H1 (cell line): Measurements from ENCODE around the gene DDX47. TPM values are rescaled to one million over a fixed set of nuclear protein-coding genes. Genes with fewer than 3 reads are reported as not detected.
"Not testable (repeated sequence)": the region's sequence is repeated elsewhere in the genome, so short reads cannot be mapped to it uniquely, and the experiment has no call there.

Experiments used
- CTCF ChIA-PET: fragments of 300-600 bp; sonication (Branson Sonifier 250); formaldehyde crosslinking; loops from one replicate; lab custom pipeline; 2021; ENCODE audit not compliant: partially characterized antibody; lab: Charles Lee
- POLR2A ChIA-PET: fragments of 300-600 bp; sonication (Branson Sonifier 250); formaldehyde crosslinking; loops from one replicate; lab custom pipeline; 2021; ENCODE audit warnings: inconsistent platforms; ENCODE audit not compliant: partially characterized antibody; lab: Charles Lee
- DNase-seq, 2 experiments: peaks; one replicate each; pipeline versions ENCODE4 v3.0.0 to v3.0.0-alpha.2; 2010 to 2022; ENCODE audit warnings: low spot score in 2 of 2, low read depth in 1 of 2, mixed read lengths in 1 of 2
- FAIRE-seq: peaks from 2 replicates; lab custom pipeline; 2011; peaks lifted over from hg19 to GRCh38; lab: Jason Lieb, UNC
- H2AFZ ChIP-seq: 2 replicates; pipeline ENCODE4 v1.8.1; 2012; ENCODE audit warnings: low read length, inconsistent platforms
- H2AK5ac ChIP-seq: 2 replicates; pipeline ENCODE4 v1.6.1; 2013; ENCODE audit warnings: low read depth, low read length
- H2BK120ac ChIP-seq: replicated peaks from 2 replicates; pipeline ENCODE3; 2013; ENCODE audit warnings: low read depth, low read length, inconsistent platforms
- H2BK12ac ChIP-seq: 2 replicates; pipeline ENCODE4 v1.6.1; 2013; ENCODE audit warnings: low read depth, low read length
- H2BK15ac ChIP-seq: 2 replicates; pipeline ENCODE4 v1.6.1; 2013; ENCODE audit warnings: low read length
- H2BK20ac ChIP-seq: 2 replicates; pipeline ENCODE4 v1.6.1; 2013; ENCODE audit warnings: low read length
- H2BK5ac ChIP-seq: 2 replicates; pipeline ENCODE4 v1.6.1; 2013; ENCODE audit warnings: low read depth, low read length
- H3K14ac ChIP-seq: 2 replicates; pipeline ENCODE4 v1.6.1; 2013; ENCODE audit warnings: inconsistent platforms; ENCODE audit not compliant: insufficient read length
- H3K18ac ChIP-seq: 2 replicates; pipeline ENCODE4 v1.6.1; 2013; ENCODE audit warnings: low read length; ENCODE audit errors: extremely low read depth
- H3K23ac ChIP-seq: 2 replicates; pipeline ENCODE4 v1.6.1; 2013; ENCODE audit warnings: inconsistent platforms; ENCODE audit not compliant: insufficient read length
- H3K23me2 ChIP-seq: 2 replicates; pipeline ENCODE4 v1.6.1; 2013; ENCODE audit warnings: low read depth, low read length
- H3K27ac ChIP-seq: 2 replicates; pipeline ENCODE4 v1.6.1; 2011; ENCODE audit warnings: low read depth, low read length, inconsistent platforms
- H3K27me3 ChIP-seq, 4 experiments: replicated peaks in 1 of 4; 1 replicate in 1 of 4; 2 replicates in 3 of 4; pipeline versions ENCODE4 v1.6.1 to v1.8.1; 2011 to 2013; ENCODE audit warnings: low read length in 3 of 4, mild to moderate bottlenecking in 3 of 4, inconsistent platforms in 2 of 4, mixed read lengths in 2 of 4, moderate library complexity in 1 of 4; ENCODE audit not compliant: control insufficient read depth in 3 of 4, insufficient read depth in 3 of 4; ENCODE audit errors: extremely low read depth in 1 of 4
- H3K36me3 ChIP-seq, 4 experiments: 2 replicates each; pipeline versions ENCODE4 v1.6.1 to v1.8.1; 2011 to 2013; ENCODE audit warnings: mild to moderate bottlenecking in 4 of 4, low read length in 3 of 4, moderate library complexity in 2 of 4, control low read depth in 1 of 4, inconsistent platforms in 1 of 4; ENCODE audit not compliant: insufficient read depth in 4 of 4, control insufficient read depth in 2 of 4
- H3K4ac ChIP-seq: replicated peaks from 2 replicates; pipeline ENCODE3; 2013; ENCODE audit warnings: low read length, low read depth, mixed read lengths, inconsistent platforms; ENCODE audit not compliant: insufficient read length
- H3K4me1 ChIP-seq, 4 experiments: replicated peaks in 1 of 4; 1 replicate in 1 of 4; 2 replicates in 3 of 4; pipeline versions ENCODE4 v1.6.1 to v1.8.1; 2011 to 2013; ENCODE audit warnings: low read length in 3 of 4, inconsistent platforms in 2 of 4, mixed read lengths in 1 of 4; ENCODE audit not compliant: insufficient read depth in 4 of 4, control insufficient read depth in 3 of 4
- H3K4me2 ChIP-seq, 2 experiments: 2 replicates each; pipeline versions ENCODE4 v1.6.1 to v1.8.1; 2011 to 2013; ENCODE audit warnings: low read depth in 2 of 2, low read length in 2 of 2, control low read depth in 1 of 2, inconsistent platforms in 1 of 2, mild to moderate bottlenecking in 1 of 2; ENCODE audit not compliant: insufficient read depth in 1 of 2
- H3K4me3 ChIP-seq, 4 experiments: fragments of 200-600, 300-600 bp in 1 of 4; sonication (generic), shearing (Covaris generic), sonication (Bioruptor Twin) in 1 of 4; 2 replicates each; pipeline versions ENCODE4 v1.5.1 to v1.8.1; 2011 to 2016; ENCODE audit warnings: low read length in 4 of 4, low read depth in 3 of 4, control low read depth in 2 of 4, inconsistent platforms in 2 of 4, mild to moderate bottlenecking in 2 of 4, mixed read lengths in 1 of 4, moderate library complexity in 1 of 4; ENCODE audit not compliant: insufficient read depth in 2 of 4; ENCODE audit errors: extremely low read depth in 1 of 4
- H3K56ac ChIP-seq: replicated peaks from 2 replicates; pipeline ENCODE3; 2013; ENCODE audit warnings: low read depth, mild to moderate bottlenecking, mixed read lengths, low read length, inconsistent platforms; ENCODE audit not compliant: insufficient read length
- H3K79me1 ChIP-seq: 2 replicates; pipeline ENCODE4 v1.6.1; 2013; ENCODE audit warnings: low read depth, low read length, control low read depth
- H3K79me2 ChIP-seq, 2 experiments: 2 replicates each; pipeline versions ENCODE4 v1.6.1 to v1.8.1; 2012 to 2013; ENCODE audit warnings: low read length in 2 of 2, mild to moderate bottlenecking in 2 of 2, inconsistent platforms in 1 of 2; ENCODE audit not compliant: insufficient read depth in 2 of 2, control insufficient read depth in 1 of 2
- H3K9ac ChIP-seq, 4 experiments: replicated peaks in 1 of 4; 1 replicate in 1 of 4; 2 replicates in 3 of 4; pipeline versions ENCODE4 v1.6.1 to v1.8.1; 2011 to 2013; ENCODE audit warnings: low read depth in 3 of 4, low read length in 3 of 4, control low read depth in 2 of 4, mild to moderate bottlenecking in 2 of 4, moderate library complexity in 2 of 4, inconsistent platforms in 1 of 4; ENCODE audit errors: extremely low read depth in 1 of 4
- H3K9me3 ChIP-seq, 2 experiments: 2 replicates each; pipeline versions ENCODE4 v1.6.1 to v1.8.1; 2012 to 2013; ENCODE audit warnings: mild to moderate bottlenecking in 2 of 2, moderate library complexity in 2 of 2, control low read depth in 1 of 2, inconsistent platforms in 1 of 2, low read depth in 1 of 2, low read length in 1 of 2, mixed read lengths in 1 of 2; ENCODE audit not compliant: insufficient read depth in 2 of 2
- H4K20me1 ChIP-seq, 2 experiments: replicated peaks in 1 of 2; 2 replicates each; pipeline versions ENCODE3 to v1.8.1; 2011 to 2013; ENCODE audit warnings: inconsistent platforms in 2 of 2, low read length in 2 of 2, mild to moderate bottlenecking in 1 of 2; ENCODE audit not compliant: insufficient read depth in 2 of 2, control insufficient read depth in 1 of 2
- H4K5ac ChIP-seq: 2 replicates; pipeline ENCODE4 v1.6.1; 2013; ENCODE audit warnings: low read length, low read depth, mixed read lengths, inconsistent platforms; ENCODE audit not compliant: insufficient read length
- H4K8ac ChIP-seq: 2 replicates; pipeline ENCODE4 v1.8.0; 2013; ENCODE audit warnings: mild to moderate bottlenecking, moderate library complexity, low read length, inconsistent platforms; ENCODE audit not compliant: insufficient read depth; ENCODE audit errors: extremely low read depth
- H4K91ac ChIP-seq: replicated peaks from 2 replicates; pipeline ENCODE3; 2013; ENCODE audit warnings: low read length, mixed read lengths, inconsistent platforms; ENCODE audit not compliant: insufficient read length
- EP300 ChIP-seq, 2 experiments: IDR thresholded peaks; 1 replicate in 1 of 2; 2 replicates in 1 of 2; pipeline ENCODE4 v1.6.1; 2011 to 2012; ENCODE audit warnings: low read depth in 2 of 2, low read length in 2 of 2, mild to moderate bottlenecking in 2 of 2, borderline replicate concordance in 1 of 2, inconsistent platforms in 1 of 2, moderate library complexity in 1 of 2
- KDM5A ChIP-seq: fragments of 200-600 bp; IDR thresholded peaks from 2 replicates; pipeline ENCODE4 v1.7.1; 2012; ENCODE audit warnings: mild to moderate bottlenecking, low read length, inconsistent platforms, mixed read lengths
- SIN3A ChIP-seq, 2 experiments: IDR thresholded peaks in 1 of 2; conservative IDR thresholded peaks in 1 of 2; 2 replicates each; pipeline ENCODE4 v1.6.1; 2011 to 2012; ENCODE audit warnings: low read length in 2 of 2, improper control_type of control experiment in 1 of 2, low read depth in 1 of 2, mild to moderate bottlenecking in 1 of 2
- WGBS, 2 experiments: shearing (Covaris generic) in 1 of 2; methylation state at CpG; one replicate each; pipeline versions ENCODE4 v1.1.6 to v1.1.7; 2013 to 2015; ENCODE audit warnings: low lambda C conversion rate in 2 of 2, mixed read lengths in 2 of 2, inconsistent platforms in 1 of 2, low coverage in 1 of 2, missing lambda C conversion rate in 1 of 2; ENCODE audit not compliant: insufficient replicate concordance in 2 of 2, insufficient coverage in 1 of 2, insufficient read length in 1 of 2; ENCODE audit errors: extremely low coverage in 1 of 2, missing lambda C conversion rate in 1 of 2; 5-methylcytosine and 5-hydroxymethylcytosine counted together
- polyA plus RNA-seq, 7 experiments: library from polyadenylated mRNA; depleted of rRNA in 3 of 7; stranded (reverse) in 5 of 7; unstranded in 2 of 7; fragments of >200 nt in 5 of 7; fragments of 200-250 nt in 2 of 7; gene quantifications; 1 replicate in 5 of 7; 2 replicates in 1 of 7; 4 replicates in 1 of 7; pipeline versions ENCODE4 v1.2.1 to v1.2.3, GENCODE V29; 2011 to 2013; ENCODE audit warnings: missing spikeins in 2 of 7, mixed read lengths in 2 of 7
- total RNA-seq: library from RNA; stranded (reverse); fragmentation: NEBNext Ultra II Directional; extraction: Animal tissue kit (Norgen Biotek cat#: 25700); gene quantifications from 2 replicates; pipeline ENCODE4 v1.2.1, GENCODE V29; 2021

The DDX47 gene
- total and polyA plus RNA-seq, 2 of the 8 experiments (the other 6 are each of a cell fraction or from before 2014, with no cell fraction given): 54.4 to 74.2 TPM

- TF ChIP-seq EP300 (IDR thresholded peaks at IDR 0.05; ENCODE audit: borderline replicate concordance in 1 of 2, low read depth in 2 of 2, low read length in 2 of 2) (no peak), KDM5A (no peak), SIN3A (conservative IDR thresholded peaks at IDR 0.05 in 1 of 2, IDR thresholded peaks at IDR 0.05 in 1 of 2; ENCODE audit: low read depth in 1 of 2, low read length in 2 of 2) (no peak)
These were observed 12.6 kb upstream of the DDX47 start (continued) for GRCh38 chr12:12800406-12801180.

DNA sequence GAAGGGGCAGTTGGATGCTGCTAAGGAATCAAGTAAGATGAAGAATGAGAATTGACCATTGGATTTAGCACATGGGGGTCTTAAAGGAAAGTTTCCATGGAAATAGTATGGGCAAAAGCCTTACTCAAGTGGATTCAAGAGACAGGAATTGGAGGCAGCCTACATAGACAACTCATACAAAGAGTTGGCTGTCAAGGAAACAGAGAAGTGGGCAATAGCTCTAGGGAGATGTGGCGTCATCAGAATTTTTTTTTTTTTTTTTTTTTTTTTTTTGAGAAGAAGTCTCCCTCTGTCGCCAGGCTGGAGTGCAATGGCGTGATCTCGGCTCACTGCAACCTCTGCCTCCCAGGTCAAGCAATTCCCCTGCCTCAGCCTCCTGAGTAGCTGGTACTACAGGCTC lies 11.5 kb upstream of the DDX47 start:
- H3K27me3 ChIP-seq, H3K56ac ChIP-seq, H2BK15ac ChIP-seq, H3K23me2 ChIP-seq, H2AK5ac ChIP-seq, H2AFZ ChIP-seq, H3K18ac ChIP-seq, H2BK5ac ChIP-seq, H2BK20ac ChIP-seq, H3K14ac ChIP-seq, H3K27ac ChIP-seq, H4K5ac ChIP-seq, H3K4me2 ChIP-seq, POLR2A ChIA-PET, H4K20me1 ChIP-seq, DNase-seq, H3K4me1 ChIP-seq, H3K36me3 ChIP-seq, H3K9ac ChIP-seq, H2BK12ac ChIP-seq, H4K8ac ChIP-seq, H3K4me3 ChIP-seq, H3K79me1 ChIP-seq, H2BK120ac ChIP-seq, H3K4ac ChIP-seq, H4K91ac ChIP-seq, H3K23ac ChIP-seq, FAIRE-seq, H3K9me3 ChIP-seq, H3K79me2 ChIP-seq: not testable (repeated sequence)
- 96% methylated on average over 4 of the region's 4 CpGs; no CpG with 5 or more reads in 1 of the 2 experiments for WGBS, 2 experiments
- CTCF ChIA-PET: interaction anchor here (0.6 to 1.6 kb wide), 2 partner anchors 13 to 212 kb away, joined by 3 to 7 read pairs; no protein-coding TSS in a partner anchor
